Heart left ventricle (tissue), 16 donors: ENCODE data around the gene KLHDC10. TPM values are rescaled to one million over a fixed set of nuclear protein-coding genes. Genes with fewer than 3 reads are reported as not detected.
"Not testable (repeated sequence)": the region's sequence is repeated elsewhere in the genome, so short reads cannot be mapped to it uniquely, and the experiment has no call there.

Experiments used
- ATAC-seq, 4 donors: fragments of 200-7000 bp; cut with Tn5 transposase; one replicate each; pipeline ENCODE4 v1.9.1; 2020 to 2022; ENCODE audit warnings: moderate library complexity in 4 of 4, mild to moderate bottlenecking in 3 of 4, moderate number of reproducible peaks in 1 of 4
- DNase-seq, 5 donors: peaks; one replicate each; pipeline ENCODE4 v3.0.0-alpha.2; 2020
- H3K27ac ChIP-seq, 12 donors: fragments of 200-600 bp; sonication (generic) in 4 of 12; one replicate each; pipeline versions ENCODE4 v1.5.0 to v1.8.0; 2016 to 2022; ENCODE audit warnings: mild to moderate bottlenecking in 2 of 12
- H3K27me3 ChIP-seq, 9 donors: fragments of 200-600 bp; sonication (generic) in 2 of 9; one replicate each; pipeline versions ENCODE4 v1.5.1 to v1.8.0; 2016 to 2022; ENCODE audit warnings: mild to moderate bottlenecking in 3 of 9
- H3K36me3 ChIP-seq, 9 donors: fragments of 200-600 bp; sonication (generic) in 2 of 9; one replicate each; pipeline versions ENCODE4 v1.5.0 to v1.8.0; 2018 to 2022; ENCODE audit warnings: mild to moderate bottlenecking in 2 of 9
- H3K4me1 ChIP-seq, 12 donors: fragments of 200-600 bp; sonication (generic) in 4 of 12; one replicate each; pipeline versions ENCODE4 v1.5.0 to v1.8.0; 2016 to 2022; ENCODE audit warnings: mild to moderate bottlenecking in 3 of 12
- H3K4me3 ChIP-seq, 12 donors: fragments of 200-600 bp; sonication (generic) in 4 of 12; one replicate each; pipeline versions ENCODE4 v1.5.0 to v1.8.0; 2017 to 2022; ENCODE audit warnings: mild to moderate bottlenecking in 9 of 12, moderate library complexity in 4 of 12
- H3K9me3 ChIP-seq, 12 donors: fragments of 200-600 bp; sonication (generic) in 4 of 12; one replicate each; pipeline versions ENCODE4 v1.5.0 to v1.8.0; 2016 to 2022; ENCODE audit warnings: mild to moderate bottlenecking in 1 of 12
- POLR2A ChIP-seq, 2 donors: fragments of 450-650 bp; IDR thresholded peaks; one replicate each; pipeline ENCODE4 v1.6.1; 2017; ENCODE audit warnings: antibody characterized with exemption in 2 of 2, mild to moderate bottlenecking in 2 of 2, moderate library complexity in 2 of 2
- WGBS, 4 donors: extraction: QIAGEN DNeasy Blood & Tissue Kit in 2 of 4; methylation state at CpG; one replicate each; pipeline versions ENCODE4 v1.1.5 to v1.1.7; 2013 to 2018; 5-methylcytosine and 5-hydroxymethylcytosine counted together
- intact Hi-C, 10 donors: fragments of 100-400 bp; cut with DNase I; formaldehyde crosslinking; loops; one replicate each; pipeline versions ENCODE4 v1.11.1 to v1.14.2; 2022
- polyA plus RNA-seq, 2 donors: library from polyadenylated mRNA; stranded (reverse); fragments of 200-250 nt; gene quantifications; one replicate each; pipeline ENCODE4 v1.2.3, GENCODE V29; 2013
- total RNA-seq, 9 donors: library from RNA; depleted of rRNA in 2 of 9; stranded (reverse); fragments of >200 nt in 2 of 9; fragmentation: NEBNext Ultra II Directional in 3 of 9; extraction: Animal tissue kit (Norgen Biotek cat#: 25700) in 3 of 9; gene quantifications; one replicate each; pipeline versions ENCODE4 v1.1.0 to v1.2.4, GENCODE V29; 2016 to 2023
- TF ChIP-seq, protein P1 (sequence below), 12 donors: fragments of 200-600 bp; sonication (generic) in 4 of 12; IDR thresholded peaks; one replicate each; pipeline versions ENCODE4 v1.5.0 to v1.8.0; 2018 to 2022; ENCODE audit warnings: antibody characterized with exemption in 12 of 12, mild to moderate bottlenecking in 5 of 12
- donor health status: ischemic (EF 13 %, LVEDD 7.1; RV severe dilation, severe dysfunction).
- donor health status: healthy with polysubstance abuse.
- donor health status: DM: no; HTN: yes; CAD: no.
- donor health status: DM: no; HTN: no; CAD: no.
- donor health status: ischemic (EF 25% LVEDD 6.9; RV normal size, moderate dysfunction).
- donor health status: ischemic (EF 25% LVEDD 5.7; RV mildly dilated, moderate dysfunction).
- donor health status: healthy.
- donor health status: DM: yes; HTN: yes; CAD: no.
- donor health status: ischemic (EF 35%, LVEDD 5.7; RV mildly dilated, moderate dysfunction).
- donor health status: nonischemic (EF 11% LVEDD 7.7; RV severe dilation, severe dysfunction).
- donor health status: DM: yes; HTN: yes; CAD: no.
- donor health status: PGD.
- donor health status: ischemic (EF 29% LVEDD 5.4; RV normal size, mild dysfunction).
- donor health status: nonischemic (EF 23%, LVEDD 6.1; RV moderate dilation, normal function).

The KLHDC10 gene
- total and polyA plus RNA-seq, 11 donors, result 7.0 to 32.6 (median 26.4) TPM

DNA sequence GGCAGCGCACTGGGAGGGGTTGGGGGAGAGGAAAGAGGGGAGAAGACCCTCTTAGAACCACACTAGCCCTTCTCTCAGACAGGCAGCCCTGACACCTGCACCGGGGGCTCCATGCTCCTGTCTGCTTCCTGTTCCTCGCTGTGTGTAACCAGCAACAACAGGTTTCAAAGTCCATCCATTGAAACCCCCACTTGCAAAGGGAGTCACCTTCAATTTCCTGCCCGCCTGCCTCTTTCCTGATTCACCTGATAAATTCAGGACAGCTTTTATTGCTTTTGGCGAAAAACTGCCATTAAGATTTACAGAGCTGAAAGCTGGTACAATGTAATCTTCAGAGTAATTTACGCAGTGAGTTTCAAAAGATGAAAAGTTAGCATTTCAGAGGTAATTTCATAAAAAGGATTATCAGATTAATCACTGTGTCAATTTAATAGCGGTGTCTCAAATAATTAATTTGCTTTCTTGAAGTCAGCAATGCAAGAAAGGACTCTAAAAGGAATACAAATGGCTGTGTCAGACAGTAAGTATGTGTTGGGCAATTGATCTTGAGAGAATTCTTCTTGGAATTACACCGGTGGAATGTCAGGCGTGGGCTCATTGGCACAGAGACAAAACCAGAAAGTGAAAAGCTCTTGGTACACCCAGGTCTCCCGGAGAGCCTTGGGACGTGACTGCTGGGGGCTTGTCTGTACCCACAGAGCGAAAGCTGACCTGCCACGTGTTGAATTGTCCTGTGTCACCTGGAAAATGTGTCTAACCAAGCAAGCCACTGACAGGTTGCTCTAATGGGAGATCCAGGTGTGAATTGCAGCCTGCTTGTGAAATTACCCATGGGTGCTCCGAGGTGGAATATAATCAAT is 74.2 kb downstream of the KLHDC10 start:
- H3K9me3 ChIP-seq, result no peaks in the 10 kb centered on the region
- intact Hi-C loops, result no loop called here
- DNase-seq (no peak), ATAC-seq (no peak)
- H3K27me3 ChIP-seq, result no peaks in the 10 kb centered on the region
- peaks cover 0 to 24% (median 5%) of the 10 kb centered on the region in 12 donors for H3K4me1 ChIP-seq
- no peak for TF ChIP-seq POLR2A (IDR thresholded peaks at IDR 0.05)
- H3K4me3 ChIP-seq, result no peak overlapping the region
- whole genome bisulfite sequencing, 4 donors, result 64 to 90% (median 78%) methylated on average over 14 of the region's 14 CpGs
- peaks cover 0 to 1% (median 0%) of the 10 kb centered on the region in 9 donors for H3K36me3 ChIP-seq
- no peak overlapping the region for H3K27ac ChIP-seq

DNA sequence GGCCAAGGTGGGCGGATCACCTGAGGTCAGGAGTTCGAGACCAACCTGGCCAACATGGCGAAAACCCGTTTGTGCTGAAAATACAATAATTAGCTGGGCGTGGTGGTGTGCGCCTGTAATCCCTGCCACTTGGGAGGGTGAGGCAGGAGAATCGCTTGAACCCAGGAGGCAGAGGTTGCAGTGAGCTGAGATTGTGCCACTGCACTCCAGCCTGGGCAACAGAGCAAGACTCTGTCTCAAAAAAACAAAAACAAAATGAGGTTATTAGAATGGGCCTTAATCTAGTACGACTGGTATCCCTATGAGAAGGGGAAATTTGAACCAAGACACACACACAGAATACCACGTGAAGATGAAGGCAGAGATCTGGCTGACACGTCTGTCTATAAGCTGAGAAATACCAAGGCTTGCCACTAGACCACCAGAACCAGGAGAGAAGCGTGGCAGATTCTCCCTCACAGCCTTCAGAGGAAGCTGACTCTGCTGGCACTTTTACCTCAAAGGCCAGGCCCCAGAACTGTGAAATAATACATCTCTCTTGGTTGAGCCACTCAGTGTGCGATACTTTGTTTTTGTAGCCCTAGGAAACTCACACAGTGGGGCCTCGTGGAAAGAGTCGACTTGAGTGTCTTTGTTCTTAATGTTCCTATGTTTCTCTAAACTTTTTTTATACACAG is 75.2 kb downstream of the KLHDC10 start:
- Histone ChIP-seq H3K27ac (no peak overlapping the region), H3K9me3 (no peaks in the 10 kb centered on the region), H3K4me1 (peaks cover 0 to 20% (median 5%) of the 10 kb centered on the region in 12 donors), H3K4me3 (no peak overlapping the region), H3K27me3 (no peaks in the 10 kb centered on the region), H3K36me3 (no peaks in the 10 kb centered on the region)
- DNase-seq (no peak), ATAC-seq (no peak)
- no peak for TF ChIP-seq POLR2A (IDR thresholded peaks at IDR 0.05)
- TF ChIP-seq, protein P1, sequence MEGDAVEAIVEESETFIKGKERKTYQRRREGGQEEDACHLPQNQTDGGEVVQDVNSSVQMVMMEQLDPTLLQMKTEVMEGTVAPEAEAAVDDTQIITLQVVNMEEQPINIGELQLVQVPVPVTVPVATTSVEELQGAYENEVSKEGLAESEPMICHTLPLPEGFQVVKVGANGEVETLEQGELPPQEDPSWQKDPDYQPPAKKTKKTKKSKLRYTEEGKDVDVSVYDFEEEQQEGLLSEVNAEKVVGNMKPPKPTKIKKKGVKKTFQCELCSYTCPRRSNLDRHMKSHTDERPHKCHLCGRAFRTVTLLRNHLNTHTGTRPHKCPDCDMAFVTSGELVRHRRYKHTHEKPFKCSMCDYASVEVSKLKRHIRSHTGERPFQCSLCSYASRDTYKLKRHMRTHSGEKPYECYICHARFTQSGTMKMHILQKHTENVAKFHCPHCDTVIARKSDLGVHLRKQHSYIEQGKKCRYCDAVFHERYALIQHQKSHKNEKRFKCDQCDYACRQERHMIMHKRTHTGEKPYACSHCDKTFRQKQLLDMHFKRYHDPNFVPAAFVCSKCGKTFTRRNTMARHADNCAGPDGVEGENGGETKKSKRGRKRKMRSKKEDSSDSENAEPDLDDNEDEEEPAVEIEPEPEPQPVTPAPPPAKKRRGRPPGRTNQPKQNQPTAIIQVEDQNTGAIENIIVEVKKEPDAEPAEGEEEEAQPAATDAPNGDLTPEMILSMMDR (IDR thresholded peaks at IDR 0.05), result no peak
- intact Hi-C loops, result no loop called here
- WGBS, 4 donors, result 92 to 93% (median 92%) methylated on average over 14 of the region's 14 CpGs

DNA sequence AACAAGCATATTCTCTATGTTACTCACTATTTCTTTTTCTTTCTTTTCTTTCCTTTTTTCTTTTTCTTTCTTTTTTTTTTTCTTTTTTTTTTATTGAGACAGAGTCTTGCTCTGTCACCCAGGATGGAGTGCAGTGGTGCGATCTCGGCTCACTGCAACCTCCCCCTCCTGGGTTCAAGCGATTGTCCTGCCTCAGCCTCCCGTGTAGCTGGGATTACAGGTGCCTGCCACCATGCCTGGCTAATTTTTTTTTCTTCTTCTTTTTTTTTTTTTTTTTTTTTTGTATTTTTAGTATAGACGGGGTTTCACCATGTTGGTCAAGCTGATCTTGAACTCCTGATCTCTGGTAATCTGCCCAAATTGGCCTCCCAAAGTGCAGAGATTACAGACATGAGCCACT is 75.8 kb downstream of the KLHDC10 start:
- H3K27me3 ChIP-seq, H3K27ac ChIP-seq, ATAC-seq, DNase-seq, H3K4me3 ChIP-seq, H3K36me3 ChIP-seq, H3K9me3 ChIP-seq, intact Hi-C loops: not testable (repeated sequence)
- H3K4me1 ChIP-seq, result peaks cover 0 to 14% (median 5%) of the 10 kb centered on the region in 12 donors
- 92 to 97% (median 94%) methylated on average over 5 of the region's 5 CpGs for WGBS, 4 donors

DNA sequence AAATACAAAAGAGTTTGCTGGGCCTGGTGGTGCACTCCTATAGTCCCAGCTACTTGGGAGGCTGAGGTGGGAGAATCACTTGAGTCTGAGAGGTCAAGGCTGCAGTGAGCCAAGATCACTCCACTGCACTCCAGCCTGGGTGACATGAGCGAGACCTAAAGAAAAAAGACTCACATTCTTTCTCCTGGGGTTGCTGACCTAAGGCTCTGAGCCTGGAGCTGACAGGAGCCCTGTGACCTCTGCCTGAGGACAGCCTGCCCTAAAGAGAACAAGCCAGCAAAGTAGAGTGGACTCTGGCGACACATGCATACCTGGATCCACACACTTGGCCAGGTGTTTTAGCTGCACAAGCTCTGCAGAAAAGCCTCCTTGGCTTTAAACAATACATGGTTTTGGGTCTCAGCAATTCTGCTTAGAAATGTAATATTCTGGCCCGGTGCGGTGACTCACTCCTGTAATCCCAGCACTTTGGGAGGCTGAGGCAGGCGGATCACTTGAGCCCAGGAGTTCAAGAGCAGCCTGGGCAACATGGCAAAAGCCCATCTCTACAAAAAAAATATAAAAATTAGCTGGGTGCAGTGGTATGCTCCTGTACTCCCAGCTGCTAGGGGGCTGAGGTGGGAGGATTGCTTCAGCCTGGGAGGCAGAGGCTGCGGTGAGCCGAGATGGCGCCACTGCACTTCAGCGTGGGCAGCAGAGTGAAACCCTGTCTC is 76.5 kb downstream of the KLHDC10 start:
- H3K9me3 ChIP-seq, result no peaks in the 10 kb centered on the region
- H3K27me3 ChIP-seq, result no peaks in the 10 kb centered on the region
- intact Hi-C loops, result no loop called here
- ATAC-seq (no peak), DNase-seq (no peak)
- no peaks in the 10 kb centered on the region for H3K36me3 ChIP-seq
- 95 to 98% (median 98%) methylated on average over 9 of the region's 9 CpGs for WGBS, 4 donors
- H3K27ac ChIP-seq, result no peak overlapping the region
- TF ChIP-seq POLR2A (IDR thresholded peaks at IDR 0.05), result no peak
- TF ChIP-seq, protein P1 (IDR thresholded peaks at IDR 0.05), result no peak
- H3K4me3 ChIP-seq, result no peak overlapping the region
- H3K4me1 ChIP-seq, result peaks cover 0 to 7% (median 3%) of the 10 kb centered on the region in 12 donors
